Measurements from ENCODE around the gene SEZ6L2.

- TF ChIP-seq CTCF (conservative IDR thresholded peaks at IDR 0.05; ENCODE audit: low read depth in 2 of 2), result peak; percentile 40 to 55
- TF ChIP-seq POLR2AphosphoS5 (IDR thresholded peaks at IDR 0.05; ENCODE audit: low read depth), result no peak
- TF ChIP-seq CREB1 (CRISPR knock-in tag; IDR thresholded peaks at IDR 0.05; ENCODE audit: low read depth), result no peak
- no peak for TF ChIP-seq EZH2phosphoT487 (IDR thresholded peaks at IDR 0.05; ENCODE audit: unreplicated experiment)
- TF ChIP-seq REST (IDR thresholded peaks at IDR 0.05; ENCODE audit: unreplicated experiment), result no peak
- TF ChIP-seq ETS1 (IDR thresholded peaks at IDR 0.05), result no peak
- no peak for TF ChIP-seq EZH2 (IDR thresholded peaks at IDR 0.05; ENCODE audit: low read depth, unreplicated experiment)
- no peak for TF ChIP-seq JUNB (IDR thresholded peaks at IDR 0.05; ENCODE audit: unreplicated experiment)
- TF ChIP-seq NANOG (IDR thresholded peaks at IDR 0.05; ENCODE audit: borderline replicate concordance), result no peak
- no peak for TF ChIP-seq ZNF114 (CRISPR knock-in tag; IDR thresholded peaks at IDR 0.05)
- TF ChIP-seq ZNF331 (CRISPR knock-in tag; IDR thresholded peaks at IDR 0.05; ENCODE audit: low read depth), result no peak
These were observed 44.8 kb upstream of the SEZ6L2 start for GRCh38 chr16:29943846-29944799.

Measured in GM23338 (cell line).